ENCODE results near the gene VSIG10.
"Not testable (repeated sequence)": the region's sequence is repeated elsewhere in the genome, so short reads cannot be mapped to it uniquely, and the experiment has no call there.

The VSIG10 gene

DNA sequence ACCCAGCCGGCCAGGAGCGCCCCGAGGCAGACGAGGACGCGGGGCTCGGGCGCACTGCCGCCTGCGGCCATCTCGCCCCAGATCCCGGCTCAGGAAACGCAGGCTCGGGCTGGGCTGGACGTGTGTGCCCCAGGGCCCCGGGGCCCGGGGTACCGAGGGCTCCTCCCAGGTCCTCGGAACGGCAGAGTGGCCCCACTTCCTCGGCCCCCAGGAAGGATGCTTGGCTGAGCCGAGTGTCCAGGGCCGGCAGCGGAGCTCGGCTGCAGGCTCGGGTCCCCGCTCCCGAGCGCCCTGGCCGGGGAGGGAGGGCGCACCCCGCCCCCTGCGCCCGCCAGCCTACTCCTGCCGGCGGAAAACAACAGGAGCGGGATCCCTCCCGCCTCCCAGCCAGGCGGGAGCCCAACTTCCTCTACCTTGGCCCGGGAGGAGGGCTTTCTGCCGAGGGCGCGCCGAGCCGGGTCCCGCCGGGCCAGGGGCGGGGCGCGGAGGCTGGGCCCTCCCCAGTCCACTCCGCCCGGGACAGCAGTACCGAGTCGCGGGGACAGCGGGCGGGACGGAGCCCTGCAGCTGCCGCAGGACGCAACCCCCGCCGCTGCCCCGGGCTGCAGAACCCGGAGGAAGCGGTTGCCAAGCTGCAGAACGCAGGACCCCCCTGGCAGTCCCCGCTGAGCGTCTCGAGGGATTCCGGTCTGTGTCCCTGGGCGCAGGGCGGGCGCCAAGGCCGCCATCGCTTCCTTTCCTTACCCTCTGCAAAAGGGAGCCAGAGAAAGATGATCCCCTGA, at the start of gene VSIG10:
TSS of gene VSIG10 (minus strand) at position 411 of the 782 bp plus-strand sequence. CDS start at position 71, 340 bp downstream.
- peak; percentile 77 for DNase-seq (ENCODE audit: low spot score)

DNA sequence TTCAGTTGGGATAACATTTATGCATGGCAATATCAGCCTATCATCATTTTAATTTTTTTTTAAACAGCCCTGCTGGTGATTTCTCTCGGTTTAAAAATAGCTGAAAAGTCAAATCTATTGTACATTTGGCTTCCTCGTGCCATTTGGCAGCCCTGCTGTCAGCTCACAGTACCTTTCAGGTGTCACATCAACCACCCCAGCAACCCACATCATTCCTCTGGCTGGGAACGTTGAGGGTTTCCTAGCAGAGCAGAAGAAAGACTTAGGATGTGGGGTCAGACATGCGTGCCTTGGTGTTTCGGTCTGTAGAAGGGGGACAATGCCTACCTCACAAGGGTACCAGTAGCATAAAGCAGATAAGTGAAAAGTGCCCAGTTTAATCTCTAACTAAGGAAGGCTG, 47.9 kb upstream of the VSIG10 start:
- no peak for DNase-seq (ENCODE audit: low spot score)

DNA sequence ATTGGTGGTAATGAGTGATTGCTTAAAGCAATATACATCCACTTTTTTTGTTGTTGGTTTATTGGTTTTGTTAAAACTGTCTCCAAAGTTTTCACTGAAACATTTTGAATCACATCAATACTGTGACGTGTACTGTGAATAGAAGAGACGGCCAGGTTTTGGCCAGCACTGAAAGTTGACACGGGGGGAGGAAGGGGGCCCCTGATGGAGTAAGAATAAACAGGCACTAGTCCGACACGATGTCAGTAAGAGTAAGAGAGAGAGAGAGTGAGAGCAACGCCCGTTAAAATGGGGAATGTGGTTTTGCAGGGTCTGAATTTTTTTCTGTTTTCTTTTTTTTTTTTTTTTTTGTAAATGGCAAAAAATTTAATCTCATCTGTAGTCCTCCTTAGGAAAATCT, 46.8 kb upstream of the VSIG10 start:
- DNase-seq (ENCODE audit: low spot score), result no peak

- no peak for DNase-seq (ENCODE audit: low spot score)
These were observed 44.5 kb upstream of the VSIG10 start for GRCh38 chr12:118148287-118148686.

GRCh38 chr12:118145798-118146156, 42.0 kb upstream of the VSIG10 start:
- no peak for DNase-seq (ENCODE audit: low spot score)

DNA sequence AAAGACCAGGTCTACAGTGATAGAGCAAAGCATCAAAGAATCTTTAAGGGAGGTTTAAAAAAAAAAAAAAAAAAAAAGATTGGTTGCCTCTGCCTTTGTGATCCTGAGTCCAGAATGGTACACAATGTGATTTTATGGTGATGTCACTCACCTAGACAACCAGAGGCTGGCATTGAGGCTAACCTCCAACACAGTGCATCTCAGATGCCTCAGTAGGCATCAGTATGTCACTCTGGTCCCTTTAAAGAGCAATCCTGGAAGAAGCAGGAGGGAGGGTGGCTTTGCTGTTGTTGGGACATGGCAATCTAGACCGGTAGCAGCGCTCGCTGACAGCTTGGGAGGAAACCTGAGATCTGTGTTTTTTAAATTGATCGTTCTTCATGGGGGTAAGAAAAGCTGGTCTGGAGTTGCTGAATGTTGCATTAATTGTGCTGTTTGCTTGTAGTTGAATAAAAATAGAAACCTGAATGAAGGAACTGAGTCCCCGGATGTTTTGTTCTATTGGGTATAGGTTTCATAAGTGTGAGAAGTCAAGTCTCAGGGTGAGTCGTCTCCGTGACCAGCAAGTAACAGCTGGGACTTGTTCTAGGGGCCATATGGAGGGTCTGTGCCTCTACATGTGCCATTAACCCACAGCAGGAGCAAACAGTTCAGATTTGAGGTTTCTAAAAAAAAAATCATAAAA, 41.4 kb upstream of the VSIG10 start:
- no peak for DNase-seq (ENCODE audit: low spot score)

DNA sequence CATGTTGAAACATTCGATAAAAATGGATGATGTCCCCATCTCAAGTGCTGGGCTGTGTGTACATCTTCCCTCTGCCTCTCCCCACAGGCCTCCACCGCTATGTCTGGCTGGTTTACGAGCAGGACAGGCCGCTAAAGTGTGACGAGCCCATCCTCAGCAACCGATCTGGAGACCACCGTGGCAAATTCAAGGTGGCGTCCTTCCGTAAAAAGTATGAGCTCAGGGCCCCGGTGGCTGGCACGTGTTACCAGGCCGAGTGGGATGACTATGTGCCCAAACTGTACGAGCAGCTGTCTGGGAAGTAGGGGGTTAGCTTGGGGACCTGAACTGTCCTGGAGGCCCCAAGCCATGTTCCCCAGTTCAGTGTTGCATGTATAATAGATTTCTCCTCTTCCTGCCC, 40.7 kb upstream of the VSIG10 start:
- DNase-seq (ENCODE audit: low spot score), result no peak

GRCh38 chr12:118140825-118141224, 37.0 kb upstream of the VSIG10 start:
- DNase-seq (ENCODE audit: low spot score), result no peak

DNA sequence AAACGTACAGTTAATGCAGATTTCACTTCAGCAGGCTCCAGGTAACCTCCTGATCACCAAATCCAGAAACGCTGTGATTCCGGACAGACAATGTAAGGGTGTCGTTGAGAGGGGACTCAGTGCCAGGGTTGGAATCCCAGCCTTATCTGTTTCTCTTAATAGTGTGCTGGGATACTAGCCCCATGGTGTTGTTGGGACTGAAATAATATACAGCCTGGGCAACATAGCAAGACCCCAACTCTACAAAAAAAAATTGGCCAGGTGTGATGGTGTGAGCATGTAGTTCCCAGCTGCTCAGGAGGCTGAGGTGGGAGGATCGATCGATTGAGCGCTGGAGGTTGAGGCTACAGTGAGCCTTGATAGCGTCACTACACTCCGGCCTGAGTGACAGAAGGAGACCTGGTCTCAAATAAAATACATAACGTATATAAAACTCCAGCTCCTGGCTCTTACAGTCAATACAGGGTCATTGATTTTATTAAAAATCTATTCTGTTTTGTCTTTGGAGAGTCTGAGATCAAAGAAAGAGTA, 33.4 kb upstream of the VSIG10 start:
- no peak for DNase-seq (ENCODE audit: low spot score)

GRCh38 chr12:118136559-118137003, 32.8 kb upstream of the VSIG10 start:
- peak; percentile 29 for DNase-seq (ENCODE audit: low spot score)

GRCh38 chr12:118135788-118136558, 32.2 kb upstream of the VSIG10 start, which contains the start of gene PEBP1:
Gene PEBP1 (plus strand): TSS chr12:118136124. CDS start chr12:118136210, 86 bp downstream.
- peak; percentile 85 for DNase-seq (ENCODE audit: low spot score)

GRCh38 chr12:118129436-118129835, 25.6 kb upstream of the VSIG10 start:
- not testable (repeated sequence) for DNase-seq (ENCODE audit: low spot score)

GRCh38 chr12:118127867-118128266, 24.1 kb upstream of the VSIG10 start:
- DNase-seq (ENCODE audit: low spot score), result no peak

- no peak for DNase-seq (ENCODE audit: low spot score)
These were observed 22.4 kb upstream of the VSIG10 start for GRCh38 chr12:118126119-118126757.

- DNase-seq (ENCODE audit: low spot score), result no peak
These were observed 21.9 kb upstream of the VSIG10 start for GRCh38 chr12:118125743-118126118.

DNA sequence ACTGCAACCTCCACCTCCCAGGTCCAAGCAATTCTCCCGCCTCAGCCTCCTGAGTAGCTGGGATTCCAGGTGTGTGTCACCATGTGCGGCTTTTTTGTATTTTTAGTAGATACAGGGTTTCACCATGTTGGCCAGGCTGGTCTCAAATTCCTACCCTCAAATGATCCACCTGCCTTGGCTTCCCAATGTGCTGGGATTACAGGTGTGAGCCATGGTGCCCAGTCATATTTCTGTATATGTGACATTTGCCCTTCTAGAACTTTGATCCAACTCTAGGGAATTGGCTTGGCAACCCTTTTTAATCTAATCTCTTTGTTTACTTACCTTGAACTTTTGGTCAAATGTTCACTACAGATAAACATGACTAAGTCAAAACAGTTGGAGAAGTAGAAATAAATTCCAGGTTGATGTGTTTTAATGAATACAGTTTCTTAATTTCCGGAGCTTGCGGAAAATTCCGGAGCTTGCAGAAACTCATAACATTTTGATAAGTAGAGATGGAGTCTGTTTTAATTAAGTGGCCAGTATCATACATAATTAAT, 20.6 kb upstream of the VSIG10 start:
- no peak for DNase-seq (ENCODE audit: low spot score)

DNA sequence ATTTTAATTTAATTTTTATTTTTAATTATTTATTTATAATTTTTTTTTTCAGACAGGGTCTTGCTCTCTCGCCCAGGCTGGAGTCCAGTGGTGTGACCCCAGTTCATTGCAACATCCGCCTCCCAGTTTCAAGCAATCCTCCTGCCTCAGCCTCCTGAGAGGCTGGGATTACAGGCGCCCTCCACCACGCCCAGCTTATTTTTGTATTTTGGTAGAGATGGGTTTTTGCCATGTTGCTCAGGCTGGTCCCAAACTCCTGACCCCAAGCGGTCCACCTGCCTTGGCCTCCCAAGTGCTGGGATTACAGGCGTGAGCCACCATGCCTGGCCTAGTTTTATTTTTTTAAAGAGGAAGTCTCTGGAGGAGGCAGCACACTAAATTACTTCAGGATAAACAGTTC, 18.5 kb upstream of the VSIG10 start:
- DNase-seq (ENCODE audit: low spot score), result no peak

DNA sequence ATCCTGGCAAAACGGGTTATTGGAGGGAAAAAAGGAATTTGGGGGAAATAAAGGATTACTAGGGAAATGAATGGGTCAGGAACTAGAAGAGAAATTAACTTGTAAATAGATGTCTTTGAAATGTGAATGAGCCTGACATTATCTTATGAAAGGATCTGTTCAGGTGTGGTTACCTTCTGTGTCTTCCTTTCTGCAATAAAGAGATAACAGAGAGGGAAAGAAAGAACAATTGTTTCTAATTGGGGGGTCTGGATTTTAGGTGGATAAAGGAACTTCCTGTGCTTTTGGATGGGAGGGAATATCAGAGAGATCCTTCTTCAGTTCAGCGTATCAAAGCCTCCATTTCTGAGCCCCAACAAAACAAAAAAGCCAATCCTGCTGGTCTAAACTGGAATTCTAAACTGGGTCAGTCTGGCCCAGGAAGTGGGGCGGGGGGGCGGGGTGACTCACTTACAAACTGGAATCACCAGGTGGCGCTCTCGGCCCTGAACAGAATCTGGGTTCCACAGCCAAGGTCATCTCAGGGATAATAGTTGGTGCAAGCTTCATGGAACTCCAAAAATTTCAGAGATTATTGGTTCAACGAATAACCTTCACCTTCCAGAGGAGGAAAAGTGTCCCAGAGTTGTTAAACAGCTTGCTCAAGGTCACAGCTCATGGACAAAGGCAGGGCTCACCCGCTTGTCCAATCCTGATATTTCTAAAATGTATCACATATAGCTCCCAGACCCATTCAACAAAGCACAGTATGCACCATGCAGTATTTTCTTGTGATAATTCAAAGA, 17.0 kb upstream of the VSIG10 start:
- DNase-seq (ENCODE audit: low spot score), result peak; percentile 69

DNA sequence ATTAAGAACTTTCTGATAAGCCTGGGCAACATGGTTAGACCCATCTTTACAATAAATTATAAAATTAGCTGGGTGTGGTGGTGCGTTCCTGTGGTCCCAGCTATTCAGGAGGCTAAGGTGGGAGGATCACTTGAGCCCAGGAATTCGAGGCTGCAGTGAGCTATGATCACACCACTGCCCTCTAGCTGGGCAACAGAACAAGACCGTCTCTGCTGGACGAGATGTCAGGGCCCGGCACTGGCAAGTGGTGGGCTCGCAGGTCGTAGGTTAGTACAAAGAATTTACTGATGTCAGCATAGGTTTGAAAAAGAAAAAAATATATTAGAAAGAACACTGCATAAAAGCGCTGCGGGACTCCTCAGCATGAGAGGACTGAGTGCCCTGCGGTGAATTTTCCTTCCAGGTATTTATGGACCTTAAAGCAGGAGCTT, 15.7 kb upstream of the VSIG10 start:
- no peak for DNase-seq (ENCODE audit: low spot score)

DNA sequence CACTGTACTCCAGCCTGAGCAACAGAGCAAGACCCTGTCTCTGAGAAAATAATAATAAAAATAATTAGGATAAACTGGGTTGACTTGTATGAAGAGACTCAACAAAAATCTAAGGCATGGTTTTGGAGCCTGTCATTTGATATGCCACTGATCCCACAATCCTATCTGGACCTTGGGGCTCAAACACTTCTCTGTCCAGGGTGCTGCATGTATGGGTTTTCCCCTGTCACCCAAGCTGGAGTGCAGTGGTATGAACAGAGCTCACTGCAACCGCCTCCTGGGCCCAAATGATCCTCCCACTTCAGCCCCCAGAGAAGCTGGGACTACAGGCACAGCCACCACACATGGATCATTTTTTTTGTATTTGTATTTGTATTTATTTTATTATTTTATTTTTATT, 5.3 kb upstream of the VSIG10 start:
- DNase-seq (ENCODE audit: low spot score), result no peak

DNA sequence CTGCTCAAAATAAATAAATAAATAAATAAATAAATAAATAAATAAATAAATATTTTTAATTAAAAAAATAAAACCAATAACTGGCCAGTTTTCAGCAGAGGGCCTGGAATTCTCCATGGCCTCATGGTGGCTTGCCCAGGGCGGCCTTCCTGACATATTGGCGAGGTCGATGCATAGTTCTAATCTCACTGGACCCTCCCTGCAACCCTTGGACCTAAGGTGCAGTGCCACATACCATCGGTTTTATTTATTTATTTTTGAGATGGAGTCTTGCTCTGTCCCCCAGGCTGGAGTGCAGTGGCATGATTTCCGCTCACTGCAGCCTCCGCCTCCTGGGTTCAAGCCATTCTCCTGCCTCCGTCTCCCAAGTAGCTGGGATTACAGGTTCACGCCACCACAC, 3.9 kb upstream of the VSIG10 start:
- DNase-seq (ENCODE audit: low spot score), result no peak

All from SW480 (cell line).